22Rv1 (cell line): ENCODE measurements around the gene UVRAG.

ENCODE experiments used
- CTCF ChIP-seq: fragments of 450-650 bp; IDR thresholded peaks from 2 replicates; pipeline ENCODE4 v1.5.1; 2017; ENCODE audit warnings: mild to moderate bottlenecking
- ZFX ChIP-seq: fragments of 450-650 bp; IDR thresholded peaks from 2 replicates; pipeline ENCODE4 v1.6.1; 2017; ENCODE audit warnings: antibody characterized with exemption, borderline replicate concordance

GRCh38 chr11:76129729-76130128 is 314.7 kb downstream of the UVRAG start:
- TF ChIP-seq CTCF (no peak), ZFX (no peak)
